GM12874 (cell line): ENCODE data around the gene SYT5.
A peak's percentile ranks its signal among the peaks of the same experiment; 100 is the strongest.

Experiments
- TF ChIP-seq, protein P1 (sequence below): IDR thresholded peaks from 2 replicates; pipeline ENCODE4 v1.5.1; 2011; ENCODE audit warnings: low read depth, mild to moderate bottlenecking, control low read depth, low read length, moderate library complexity; ENCODE audit not compliant: insufficient read depth

SYT5 gene

DNA sequence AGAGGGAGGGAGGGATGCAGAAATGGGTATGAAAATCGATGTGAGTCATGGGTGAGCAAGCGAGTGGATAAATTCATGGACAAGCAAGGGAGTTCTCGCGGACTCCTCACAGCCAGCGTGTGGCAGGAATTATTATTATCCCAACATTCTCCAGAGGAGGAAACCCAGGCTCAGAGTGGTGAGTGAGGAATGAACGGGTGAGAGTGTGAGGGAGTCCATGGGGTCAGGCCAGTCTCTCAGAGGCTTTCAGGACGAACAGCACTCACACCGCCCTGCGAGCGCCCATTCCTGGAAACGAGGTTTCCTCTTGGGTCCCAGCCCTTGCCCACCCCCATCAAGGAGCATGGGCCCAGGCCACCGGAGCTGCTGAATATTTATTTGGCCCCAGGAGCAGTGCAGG is 7.3 kb downstream of the SYT5 start:
- TF ChIP-seq, protein P1, sequence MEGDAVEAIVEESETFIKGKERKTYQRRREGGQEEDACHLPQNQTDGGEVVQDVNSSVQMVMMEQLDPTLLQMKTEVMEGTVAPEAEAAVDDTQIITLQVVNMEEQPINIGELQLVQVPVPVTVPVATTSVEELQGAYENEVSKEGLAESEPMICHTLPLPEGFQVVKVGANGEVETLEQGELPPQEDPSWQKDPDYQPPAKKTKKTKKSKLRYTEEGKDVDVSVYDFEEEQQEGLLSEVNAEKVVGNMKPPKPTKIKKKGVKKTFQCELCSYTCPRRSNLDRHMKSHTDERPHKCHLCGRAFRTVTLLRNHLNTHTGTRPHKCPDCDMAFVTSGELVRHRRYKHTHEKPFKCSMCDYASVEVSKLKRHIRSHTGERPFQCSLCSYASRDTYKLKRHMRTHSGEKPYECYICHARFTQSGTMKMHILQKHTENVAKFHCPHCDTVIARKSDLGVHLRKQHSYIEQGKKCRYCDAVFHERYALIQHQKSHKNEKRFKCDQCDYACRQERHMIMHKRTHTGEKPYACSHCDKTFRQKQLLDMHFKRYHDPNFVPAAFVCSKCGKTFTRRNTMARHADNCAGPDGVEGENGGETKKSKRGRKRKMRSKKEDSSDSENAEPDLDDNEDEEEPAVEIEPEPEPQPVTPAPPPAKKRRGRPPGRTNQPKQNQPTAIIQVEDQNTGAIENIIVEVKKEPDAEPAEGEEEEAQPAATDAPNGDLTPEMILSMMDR, result no peak

DNA sequence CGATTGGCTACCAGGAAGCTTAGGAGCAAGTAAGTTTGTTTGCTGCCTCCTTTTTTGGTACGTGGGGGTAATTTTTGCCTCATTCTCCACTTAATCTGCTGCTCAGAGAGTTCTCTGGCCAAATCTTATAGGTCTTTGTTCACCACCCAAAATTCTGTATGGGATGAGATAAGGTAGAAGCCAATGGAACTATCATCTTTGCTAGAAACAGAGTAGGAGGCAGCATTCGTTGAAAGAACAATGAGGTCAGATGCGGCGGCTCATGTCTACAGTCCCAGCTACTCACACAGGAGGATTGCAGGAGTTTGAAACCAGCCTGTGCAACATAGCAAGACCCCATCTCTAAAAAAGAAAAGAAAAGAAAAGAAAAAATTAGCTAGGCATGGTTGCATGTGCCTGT is 8.6 kb downstream of the SYT5 start:
- TF ChIP-seq, protein P1, result no peak

DNA sequence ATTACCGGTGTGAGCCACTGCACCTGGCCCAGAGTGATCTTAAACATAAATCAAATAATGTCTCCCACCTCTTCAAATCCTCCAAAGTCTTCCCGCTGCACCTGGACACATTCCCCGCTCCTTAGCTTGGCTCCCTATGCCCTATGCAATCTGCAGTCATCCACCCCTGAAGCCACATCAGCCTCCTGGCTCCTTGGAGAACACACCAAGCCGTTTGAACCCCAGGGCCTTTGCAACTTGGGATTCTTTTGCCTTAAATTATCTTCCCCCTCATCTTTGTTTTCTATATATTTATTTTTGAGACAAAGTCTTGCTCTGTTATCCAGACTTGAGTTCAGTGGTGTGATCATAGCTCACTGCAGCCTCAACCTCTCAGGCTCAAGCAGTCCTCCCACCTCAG is 11.0 kb downstream of the SYT5 start:
- TF ChIP-seq, protein P1, result no peak

DNA sequence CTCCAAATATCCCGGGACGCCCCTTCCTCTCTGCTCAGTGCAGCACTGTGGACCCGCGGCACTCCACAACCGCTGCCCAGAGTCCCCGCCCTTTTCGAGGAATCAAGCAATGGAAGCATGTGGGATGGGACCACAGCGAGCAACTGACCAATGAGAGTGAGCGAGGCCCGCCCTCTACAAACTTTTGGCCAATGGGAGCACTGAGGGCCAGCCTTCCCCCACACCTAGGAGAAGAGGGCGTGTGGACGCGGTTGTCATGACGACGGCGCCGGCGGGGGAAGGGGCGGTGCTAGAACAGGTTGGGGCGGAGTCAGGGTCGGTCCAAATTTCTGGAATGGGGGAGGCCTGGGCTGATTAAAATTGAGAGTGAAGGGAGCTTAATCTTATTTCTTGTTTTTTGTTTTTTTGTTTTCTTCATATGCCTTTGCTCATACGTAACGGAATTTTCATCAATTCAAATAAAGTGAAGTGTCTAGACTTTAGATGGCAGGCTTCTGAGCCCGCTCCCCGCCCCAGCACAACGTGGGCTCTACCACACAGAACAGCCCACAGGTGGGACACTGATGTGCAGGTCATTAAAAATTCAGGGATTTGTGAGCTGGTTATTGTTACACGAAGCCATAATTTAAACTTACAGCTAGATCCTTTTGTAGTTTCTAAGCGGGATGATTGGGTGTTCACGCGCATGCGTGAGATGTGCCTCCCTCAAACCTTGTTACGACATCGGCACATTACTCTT is 13.4 kb downstream of the SYT5 start, which contains the start of gene DNAAF3:
Gene DNAAF3 (minus strand): TSS at position 84 of the 739 bp plus-strand sequence. CDS start 200 bp downstream, outside the sequence.
- TF ChIP-seq, protein P1, result no peak

DNA sequence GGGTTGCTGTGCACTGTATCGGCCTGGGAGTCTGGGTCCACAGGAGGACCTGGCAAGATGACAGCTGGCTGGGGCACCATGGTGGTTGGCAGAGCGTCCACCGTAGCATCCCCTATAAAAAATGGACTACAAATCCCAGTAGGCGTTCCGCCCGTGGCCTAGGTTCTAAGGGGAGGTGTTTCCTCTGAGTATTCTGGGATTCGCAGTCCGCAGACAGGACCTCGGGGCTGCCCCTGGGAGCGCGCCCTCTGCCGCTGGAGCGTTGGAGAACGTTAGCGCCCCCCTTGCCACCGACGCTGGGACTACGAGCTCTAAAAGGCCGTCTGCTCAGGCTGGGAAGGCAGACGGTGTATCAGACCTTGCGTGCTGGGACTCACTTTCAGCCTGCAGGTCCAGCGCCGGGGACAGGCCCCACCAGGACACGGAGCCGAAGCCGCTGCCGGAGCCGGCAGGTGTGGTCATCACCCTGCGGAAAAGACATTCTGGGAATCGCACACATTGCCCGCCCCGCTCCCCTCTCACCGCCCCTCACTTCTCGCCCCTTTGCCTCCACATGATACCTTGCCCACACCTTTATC is 14.0 kb downstream of the SYT5 start:
- TF ChIP-seq, protein P1, result peak; percentile 41

DNA sequence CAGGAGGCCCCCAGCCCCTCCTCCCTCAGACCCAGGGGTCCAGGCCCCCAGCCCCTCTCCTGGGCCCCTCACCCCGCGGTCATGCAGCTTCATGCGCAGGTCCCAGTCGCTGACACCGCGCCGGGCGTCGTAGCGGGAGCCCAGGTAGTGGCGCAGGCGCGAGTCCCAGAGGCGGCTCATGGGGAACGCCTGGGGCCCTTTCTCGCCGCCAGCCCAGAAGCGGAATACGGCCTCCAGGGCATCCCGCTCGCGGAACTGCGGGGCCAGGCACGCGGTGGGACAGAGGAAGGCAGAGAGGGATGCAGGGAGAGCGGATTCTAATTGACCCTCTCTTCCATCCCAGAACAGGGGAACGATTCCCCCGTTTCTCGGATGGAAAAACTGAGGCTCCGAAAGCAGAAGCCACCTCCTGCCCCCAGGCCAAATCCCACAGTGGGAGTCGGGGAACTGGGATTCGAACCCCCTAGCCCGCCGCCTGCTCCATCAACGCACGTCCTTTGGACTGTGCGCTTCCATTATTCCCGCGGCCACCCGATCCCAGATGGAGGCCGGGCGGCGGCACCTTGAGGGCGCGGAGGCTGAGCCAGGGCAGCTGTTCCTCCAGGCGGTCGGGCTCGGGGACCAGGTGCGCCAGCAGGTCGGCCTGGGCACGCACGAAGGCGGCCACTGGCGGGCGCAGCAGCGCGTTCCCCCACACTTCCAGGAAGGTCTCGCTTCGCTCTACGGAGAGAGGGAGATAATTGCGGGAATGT is 18.3 kb downstream of the SYT5 start:
- TF ChIP-seq, protein P1, result no peak

DNA sequence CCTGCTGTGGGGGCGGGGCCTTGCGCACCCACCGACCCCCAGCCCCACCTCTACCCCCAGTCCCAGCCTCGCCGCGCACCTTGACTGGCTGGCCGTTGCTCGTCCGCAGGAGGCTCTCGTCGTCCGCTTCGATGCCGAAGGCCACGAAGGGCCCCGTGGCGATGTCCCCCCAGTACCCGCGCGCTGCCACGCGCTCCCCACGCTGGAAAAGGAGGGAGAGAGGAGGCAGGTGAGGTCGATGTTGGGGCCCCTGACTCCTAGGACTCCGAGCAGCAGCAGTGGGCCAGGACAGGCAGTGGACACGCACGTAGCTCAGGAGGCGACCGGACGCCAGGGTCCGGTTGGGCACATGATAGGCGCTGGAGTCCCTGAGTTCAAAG is 19.1 kb downstream of the SYT5 start:
- TF ChIP-seq, protein P1, result no peak
